ENCODE data around the gene ZBTB4. TPM values are rescaled to one million over a fixed set of nuclear protein-coding genes. Genes with fewer than 3 reads are reported as not detected.

Gene ZBTB4
- total RNA-seq, 1 donor from 2014 or later = 38.1 TPM

DNA sequence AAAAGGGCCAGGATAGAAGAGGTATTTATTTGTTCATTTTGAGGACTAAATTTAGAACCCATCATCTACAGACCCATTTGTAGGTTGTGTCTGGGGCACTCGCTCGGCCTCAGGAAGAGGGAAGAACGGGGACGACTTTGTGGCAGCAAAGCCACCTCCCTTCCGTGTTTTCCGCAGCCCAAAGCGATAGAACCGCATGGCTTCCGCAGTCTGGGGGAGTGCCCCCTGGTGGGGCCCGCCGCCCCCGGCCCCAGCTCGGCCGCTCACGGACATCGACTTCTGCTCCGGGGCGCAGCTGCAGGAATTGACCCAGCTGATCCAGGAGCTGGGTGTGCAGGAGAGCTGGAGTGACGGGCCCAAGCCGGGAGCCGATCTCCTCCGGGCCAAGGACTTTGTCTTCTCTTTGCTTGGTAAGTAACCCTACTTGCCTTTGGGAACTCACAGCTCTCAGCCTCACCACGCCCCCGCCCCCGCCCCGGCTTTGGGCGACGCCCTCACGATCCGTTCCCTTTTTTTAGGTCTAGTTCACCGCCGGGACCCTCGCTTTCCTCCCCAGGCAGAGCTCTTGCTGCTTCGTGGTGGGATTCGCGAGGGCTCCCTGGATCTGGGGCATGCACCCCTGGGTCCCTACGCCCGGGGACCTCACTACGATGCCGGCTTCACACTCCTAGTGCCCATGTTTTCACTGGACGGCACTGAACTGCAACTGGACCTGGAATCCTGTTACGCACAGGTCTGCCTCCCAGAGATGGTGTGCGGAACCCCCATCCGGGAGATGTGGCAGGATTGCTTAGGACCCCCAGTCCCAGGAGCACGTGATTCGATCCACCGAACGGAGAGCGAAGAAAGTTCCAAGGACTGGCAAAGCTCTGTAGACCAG is 43.5 kb downstream of the ZBTB4 start:
- no peak for DNase-seq (ENCODE audit: extremely low spot score in 2 of 2)
- peak overlapping the region; percentile 81 for H3K27ac ChIP-seq
- no peaks in the 10 kb centered on the region for H3K27me3 ChIP-seq
- intact Hi-C loops (cut with DNase I) = loop anchor here (5.0 kb wide), 2 partner anchors 84 to 121 kb away; partner anchors contain the start of genes KCTD11 and TNFSF13
- no peak for TF ChIP-seq POLR2AphosphoS5 (IDR thresholded peaks at IDR 0.05; ENCODE audit: insufficient read depth in 1 of 2, low read depth in 1 of 2)
- TF ChIP-seq, protein P1, sequence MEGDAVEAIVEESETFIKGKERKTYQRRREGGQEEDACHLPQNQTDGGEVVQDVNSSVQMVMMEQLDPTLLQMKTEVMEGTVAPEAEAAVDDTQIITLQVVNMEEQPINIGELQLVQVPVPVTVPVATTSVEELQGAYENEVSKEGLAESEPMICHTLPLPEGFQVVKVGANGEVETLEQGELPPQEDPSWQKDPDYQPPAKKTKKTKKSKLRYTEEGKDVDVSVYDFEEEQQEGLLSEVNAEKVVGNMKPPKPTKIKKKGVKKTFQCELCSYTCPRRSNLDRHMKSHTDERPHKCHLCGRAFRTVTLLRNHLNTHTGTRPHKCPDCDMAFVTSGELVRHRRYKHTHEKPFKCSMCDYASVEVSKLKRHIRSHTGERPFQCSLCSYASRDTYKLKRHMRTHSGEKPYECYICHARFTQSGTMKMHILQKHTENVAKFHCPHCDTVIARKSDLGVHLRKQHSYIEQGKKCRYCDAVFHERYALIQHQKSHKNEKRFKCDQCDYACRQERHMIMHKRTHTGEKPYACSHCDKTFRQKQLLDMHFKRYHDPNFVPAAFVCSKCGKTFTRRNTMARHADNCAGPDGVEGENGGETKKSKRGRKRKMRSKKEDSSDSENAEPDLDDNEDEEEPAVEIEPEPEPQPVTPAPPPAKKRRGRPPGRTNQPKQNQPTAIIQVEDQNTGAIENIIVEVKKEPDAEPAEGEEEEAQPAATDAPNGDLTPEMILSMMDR (IDR thresholded peaks at IDR 0.05) = no peak
- no peak for TF ChIP-seq POLR2A (IDR thresholded peaks at IDR 0.05)
- peaks cover 54% of the 10 kb centered on the region for H3K4me1 ChIP-seq
- no peaks in the 10 kb centered on the region for H3K9me3 ChIP-seq
- H3K4me3 ChIP-seq = peak overlapping the region; percentile 34 to 49
- no peaks in the 10 kb centered on the region for H3K36me3 ChIP-seq

DNA sequence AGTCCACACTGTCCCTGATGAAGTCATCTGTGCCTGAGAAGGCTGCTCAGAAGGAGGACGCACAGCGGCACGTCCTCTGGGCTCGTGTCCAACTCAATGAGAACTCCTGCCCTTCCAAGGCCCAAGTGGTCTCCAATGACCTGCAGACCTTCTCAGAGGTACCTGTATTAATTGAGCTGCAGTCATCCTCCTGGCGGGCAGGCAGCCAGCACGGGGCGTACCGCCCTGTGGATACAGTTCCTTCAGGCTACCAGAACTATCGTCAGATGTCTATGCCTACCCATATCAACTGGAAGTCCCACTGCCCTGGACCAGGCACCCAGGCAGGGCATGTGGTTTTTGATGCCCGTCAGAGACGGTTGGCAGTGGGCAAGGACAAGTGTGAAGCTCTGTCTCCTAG is 47.1 kb downstream of the ZBTB4 start:
- intact Hi-C loops (cut with DNase I) = no loop called here
- Histone ChIP-seq H3K36me3 (no peaks in the 10 kb centered on the region), H3K4me3 (no peak overlapping the region), H3K9me3 (no peaks in the 10 kb centered on the region), H3K27ac (no peak overlapping the region), H3K4me1 (peaks cover 18% of the 10 kb centered on the region), H3K27me3 (no peaks in the 10 kb centered on the region)
- TF ChIP-seq, protein P1 (IDR thresholded peaks at IDR 0.05) = no peak
- no peak for TF ChIP-seq POLR2AphosphoS5 (IDR thresholded peaks at IDR 0.05; ENCODE audit: insufficient read depth in 1 of 2, low read depth in 1 of 2)
- TF ChIP-seq POLR2A (IDR thresholded peaks at IDR 0.05) = no peak
- DNase-seq (ENCODE audit: extremely low spot score in 2 of 2) = no peak

DNA sequence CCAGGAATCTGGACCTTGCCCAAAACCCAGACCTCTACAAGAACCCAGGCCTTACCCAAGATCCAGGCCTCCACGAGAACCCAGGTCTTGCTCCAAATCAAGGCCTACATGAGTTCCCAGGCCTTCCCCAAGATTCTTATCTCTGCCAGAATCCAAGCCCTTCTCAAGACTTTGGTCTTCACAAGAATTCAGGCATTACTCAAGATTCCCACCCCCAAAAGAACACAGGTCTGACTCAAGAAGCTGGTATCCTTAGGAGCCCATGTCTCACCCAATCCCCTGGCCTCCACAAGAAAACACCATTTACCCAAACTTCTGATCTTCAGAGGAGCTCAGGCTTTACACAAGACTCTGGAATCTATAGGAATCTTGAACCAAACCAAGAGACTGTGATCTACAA is 48.2 kb downstream of the ZBTB4 start:
- Histone ChIP-seq H3K4me1 (peaks cover 8% of the 10 kb centered on the region), H3K4me3 (no peak overlapping the region), H3K9me3 (no peaks in the 10 kb centered on the region), H3K36me3 (no peaks in the 10 kb centered on the region), H3K27me3 (no peaks in the 10 kb centered on the region), H3K27ac (no peak overlapping the region)
- intact Hi-C loops (cut with DNase I) = no loop called here
- DNase-seq (ENCODE audit: extremely low spot score in 2 of 2) = no peak
- TF ChIP-seq POLR2AphosphoS5 (IDR thresholded peaks at IDR 0.05; ENCODE audit: insufficient read depth in 1 of 2, low read depth in 1 of 2) (no peak), POLR2A (IDR thresholded peaks at IDR 0.05) (no peak)
- TF ChIP-seq, protein P1 (IDR thresholded peaks at IDR 0.05) = no peak

DNA sequence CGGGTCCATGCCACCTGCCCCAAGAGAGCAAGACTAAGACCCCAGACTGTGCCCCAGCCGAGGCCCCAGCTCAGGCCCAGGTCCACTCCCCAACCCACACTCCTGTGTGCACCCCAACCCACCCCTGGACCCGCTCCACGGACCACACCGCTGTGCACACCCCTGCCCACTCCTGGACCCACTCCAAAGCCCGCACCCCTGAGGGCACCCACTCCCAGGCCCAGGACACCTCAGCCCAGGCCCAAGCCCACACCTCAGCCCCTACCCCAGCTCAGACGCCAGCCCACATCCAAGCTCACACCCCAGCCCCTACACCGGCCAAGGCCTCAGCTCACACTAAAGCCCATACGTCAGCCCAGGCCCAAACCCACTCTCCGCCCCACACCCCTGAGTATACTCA is 49.7 kb downstream of the ZBTB4 start:
- intact Hi-C loops (cut with DNase I) = no loop called here

More for the DNA sequence above, 49.7 kb downstream of the ZBTB4 start:
- no peaks in the 10 kb centered on the region for H3K27me3 ChIP-seq
- no peak overlapping the region for H3K4me3 ChIP-seq
- TF ChIP-seq, protein P1 (IDR thresholded peaks at IDR 0.05) = no peak
- TF ChIP-seq POLR2AphosphoS5 (IDR thresholded peaks at IDR 0.05; ENCODE audit: insufficient read depth in 1 of 2, low read depth in 1 of 2) = no peak
- TF ChIP-seq POLR2A (IDR thresholded peaks at IDR 0.05) = no peak
- no peaks in the 10 kb centered on the region for H3K4me1 ChIP-seq
- H3K9me3 ChIP-seq = no peaks in the 10 kb centered on the region
- DNase-seq (ENCODE audit: extremely low spot score in 2 of 2) = no peak
- no peak overlapping the region for H3K27ac ChIP-seq
- H3K36me3 ChIP-seq = no peaks in the 10 kb centered on the region

All from vagina (tissue), 2 donors.